ENCODE measurements around the gene ST6GAL1. TPM values are rescaled to one million over a fixed set of nuclear protein-coding genes. Genes with fewer than 3 reads are reported as not detected.
"Not testable (repeated sequence)": the region's sequence is repeated elsewhere in the genome, so short reads cannot be mapped to it uniquely, and the experiment has no call there.

The ST6GAL1 gene, protein sequence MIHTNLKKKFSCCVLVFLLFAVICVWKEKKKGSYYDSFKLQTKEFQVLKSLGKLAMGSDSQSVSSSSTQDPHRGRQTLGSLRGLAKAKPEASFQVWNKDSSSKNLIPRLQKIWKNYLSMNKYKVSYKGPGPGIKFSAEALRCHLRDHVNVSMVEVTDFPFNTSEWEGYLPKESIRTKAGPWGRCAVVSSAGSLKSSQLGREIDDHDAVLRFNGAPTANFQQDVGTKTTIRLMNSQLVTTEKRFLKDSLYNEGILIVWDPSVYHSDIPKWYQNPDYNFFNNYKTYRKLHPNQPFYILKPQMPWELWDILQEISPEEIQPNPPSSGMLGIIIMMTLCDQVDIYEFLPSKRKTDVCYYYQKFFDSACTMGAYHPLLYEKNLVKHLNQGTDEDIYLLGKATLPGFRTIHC
- 0.03 and 0.11 TPM in 2 replicates for total RNA-seq (2014; rRNA removed; shearing (Covaris generic))

DNA sequence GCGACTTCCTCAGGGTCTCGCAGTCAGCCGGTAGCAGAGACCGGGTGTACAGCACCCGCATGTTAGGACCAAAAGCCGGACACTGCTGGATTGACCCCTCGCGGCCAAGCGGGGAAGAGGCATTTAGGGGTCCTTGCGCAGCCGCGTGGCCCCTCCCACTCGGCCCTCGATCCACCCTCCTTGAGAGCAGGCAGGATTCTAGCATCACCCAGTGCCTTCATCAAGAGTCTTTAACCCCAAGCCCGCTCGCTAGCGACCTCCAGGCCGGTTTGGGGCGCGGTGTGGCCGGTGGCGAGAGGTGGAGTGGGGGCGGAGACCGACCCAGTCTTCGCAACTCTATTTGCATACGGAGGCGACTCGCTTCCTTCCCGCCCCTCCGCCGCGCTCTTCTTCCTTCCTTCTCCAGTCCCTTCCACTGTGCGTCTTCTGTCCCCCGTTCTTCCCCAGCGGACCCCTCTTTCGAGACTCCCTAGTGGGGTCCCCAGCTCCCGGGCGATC is at the start of gene ST6GAL1:
Gene ST6GAL1 (plus strand): TSS at position 384 of the 498 bp plus-strand sequence. CDS start 112,178 bp downstream, outside the sequence.
- peaks cover 19% of the 10 kb centered on the region; the same call in 1 of the 2 replicates for H3K27me3 ChIP-seq (replicated peaks)
- H3K27ac ChIP-seq, result no peak within 1 kb of the TSS
- peak in 1 of 2 experiments; percentile 25 for DNase-seq (ENCODE audit: low read depth in 1 of 2, low spot score in 2 of 2)
- peaks cover 22% of the 10 kb centered on the region for H3K4me1 ChIP-seq (replicated peaks)
- H3K4me3 ChIP-seq, result peak within 1 kb of the TSS; percentile 36
- H3K36me3 ChIP-seq, result no peaks in the 10 kb centered on the region
- H3K9me3 ChIP-seq (replicated peaks), result no peaks in the 10 kb centered on the region

DNA sequence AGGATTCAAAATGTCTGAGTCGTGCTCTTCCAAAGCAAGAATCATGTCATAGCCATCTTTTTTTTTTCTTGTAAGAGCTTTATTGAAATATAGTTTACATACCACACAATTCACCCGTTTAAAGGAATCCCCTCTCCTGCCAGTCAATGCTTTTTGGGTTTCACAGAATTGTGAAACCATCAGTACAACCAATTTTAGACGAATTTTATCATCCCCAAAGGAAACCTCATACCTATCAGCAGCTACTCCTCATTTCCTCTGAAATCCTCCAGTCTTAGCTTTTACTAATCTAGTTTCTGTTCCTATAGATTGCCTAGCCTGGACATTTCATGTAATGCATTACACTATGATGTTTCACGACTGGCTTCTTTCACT is 48.2 kb upstream of the ST6GAL1 start:
- peak overlapping the region; percentile 38 for H3K27ac ChIP-seq
- DNase-seq (ENCODE audit: low read depth in 1 of 2, low spot score in 2 of 2), result no peak
- H3K9me3 ChIP-seq (replicated peaks), result no peaks in the 10 kb centered on the region
- no peaks in the 10 kb centered on the region for H3K36me3 ChIP-seq
- no peaks in the 10 kb centered on the region for H3K27me3 ChIP-seq (replicated peaks)
- H3K4me1 ChIP-seq (replicated peaks), result peaks cover 17% of the 10 kb centered on the region
- H3K4me3 ChIP-seq, result no peak overlapping the region

DNA sequence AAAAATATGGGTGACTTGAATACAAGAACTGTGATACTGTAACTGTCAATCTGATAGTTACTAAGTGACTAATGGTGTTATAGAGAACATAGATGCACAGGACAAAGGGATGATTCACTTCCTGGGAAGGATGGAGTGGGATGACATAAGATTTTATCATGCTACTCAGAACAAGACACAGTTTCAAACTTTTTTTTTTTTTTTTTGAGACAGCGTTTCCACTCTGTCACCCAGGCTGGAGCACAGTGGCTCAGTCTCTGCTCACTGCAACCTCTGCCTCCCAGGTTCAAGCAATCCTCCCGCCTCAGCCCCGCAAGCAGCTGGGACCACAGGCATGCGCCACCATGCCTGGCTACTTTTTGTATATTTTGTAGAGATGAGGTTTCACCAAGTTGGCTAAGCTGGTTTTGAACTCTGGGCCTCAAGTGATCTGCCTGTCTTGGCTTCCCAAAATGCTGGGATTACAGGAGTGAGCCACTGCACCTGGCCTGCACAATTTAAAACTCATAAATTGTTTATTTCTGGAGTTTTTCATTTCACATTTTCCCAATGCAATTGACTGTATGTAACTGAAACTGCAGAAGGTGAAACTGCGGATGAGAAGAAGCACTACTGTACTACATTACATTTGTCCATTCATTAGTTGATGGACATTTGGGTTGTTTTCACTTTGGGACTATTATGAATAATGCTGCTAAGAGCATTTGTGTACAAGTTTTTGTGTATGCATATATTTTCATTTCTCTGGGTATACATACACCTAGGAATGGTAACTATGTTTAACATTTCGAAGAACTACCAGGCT is 47.2 kb upstream of the ST6GAL1 start:
- Histone ChIP-seq H3K27me3 (replicated peaks) (no peaks in the 10 kb centered on the region), H3K4me1 (replicated peaks) (peaks cover 17% of the 10 kb centered on the region), H3K27ac (peak overlapping the region; percentile 38), H3K36me3 (no peaks in the 10 kb centered on the region), H3K4me3 (no peak overlapping the region), H3K9me3 (replicated peaks) (no peaks in the 10 kb centered on the region)
- DNase-seq (ENCODE audit: low read depth in 1 of 2, low spot score in 2 of 2), result peak; percentile 50 to 59

DNA sequence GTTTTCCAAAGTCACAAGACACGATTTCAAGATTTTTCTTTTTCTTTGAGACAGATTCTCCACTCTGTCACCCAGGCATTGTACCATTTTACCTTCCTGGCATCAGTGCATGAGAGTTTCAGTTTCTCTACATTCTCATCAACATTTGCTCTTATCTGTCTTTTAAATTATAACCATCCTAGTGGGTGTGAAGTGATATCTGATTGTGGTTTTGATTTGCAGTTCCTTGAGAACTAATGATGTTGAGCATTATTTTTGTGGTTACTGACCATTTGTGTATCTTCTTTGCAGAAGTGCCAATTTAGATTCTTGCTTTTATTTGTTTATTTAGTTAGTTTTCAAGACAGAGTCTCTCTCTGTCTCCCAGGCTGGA is 46.7 kb upstream of the ST6GAL1 start:
- H3K27me3 ChIP-seq (replicated peaks), result no peaks in the 10 kb centered on the region
- H3K36me3 ChIP-seq, result no peaks in the 10 kb centered on the region
- H3K27ac ChIP-seq, result no peak overlapping the region
- H3K4me1 ChIP-seq (replicated peaks), result peaks cover 17% of the 10 kb centered on the region
- DNase-seq (ENCODE audit: low read depth in 1 of 2, low spot score in 2 of 2), result peak in 1 of 2 experiments; percentile 12
- no peak overlapping the region for H3K4me3 ChIP-seq
- H3K9me3 ChIP-seq (replicated peaks), result no peaks in the 10 kb centered on the region

DNA sequence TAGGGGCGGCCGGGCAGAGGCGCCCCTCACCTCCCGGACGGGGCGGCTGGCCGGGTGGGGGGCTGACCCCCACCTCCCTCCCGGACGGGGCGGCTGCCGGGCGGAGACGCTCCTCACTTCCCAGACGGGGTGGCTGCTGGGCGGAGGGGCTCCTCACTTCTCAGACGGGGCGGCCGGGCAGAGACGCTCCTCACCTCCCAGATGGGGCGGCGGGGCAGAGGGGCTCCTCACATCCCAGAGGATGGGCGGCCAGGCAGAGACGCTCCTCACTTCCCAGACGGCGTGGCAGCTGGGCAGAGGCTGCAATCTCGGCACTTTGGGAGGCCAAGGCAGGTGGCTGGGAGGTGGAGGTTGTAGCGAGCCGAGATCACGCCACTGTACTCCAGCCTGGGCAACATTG is 45.5 kb upstream of the ST6GAL1 start:
- H3K9me3 ChIP-seq (replicated peaks), result not testable (repeated sequence)

DNA sequence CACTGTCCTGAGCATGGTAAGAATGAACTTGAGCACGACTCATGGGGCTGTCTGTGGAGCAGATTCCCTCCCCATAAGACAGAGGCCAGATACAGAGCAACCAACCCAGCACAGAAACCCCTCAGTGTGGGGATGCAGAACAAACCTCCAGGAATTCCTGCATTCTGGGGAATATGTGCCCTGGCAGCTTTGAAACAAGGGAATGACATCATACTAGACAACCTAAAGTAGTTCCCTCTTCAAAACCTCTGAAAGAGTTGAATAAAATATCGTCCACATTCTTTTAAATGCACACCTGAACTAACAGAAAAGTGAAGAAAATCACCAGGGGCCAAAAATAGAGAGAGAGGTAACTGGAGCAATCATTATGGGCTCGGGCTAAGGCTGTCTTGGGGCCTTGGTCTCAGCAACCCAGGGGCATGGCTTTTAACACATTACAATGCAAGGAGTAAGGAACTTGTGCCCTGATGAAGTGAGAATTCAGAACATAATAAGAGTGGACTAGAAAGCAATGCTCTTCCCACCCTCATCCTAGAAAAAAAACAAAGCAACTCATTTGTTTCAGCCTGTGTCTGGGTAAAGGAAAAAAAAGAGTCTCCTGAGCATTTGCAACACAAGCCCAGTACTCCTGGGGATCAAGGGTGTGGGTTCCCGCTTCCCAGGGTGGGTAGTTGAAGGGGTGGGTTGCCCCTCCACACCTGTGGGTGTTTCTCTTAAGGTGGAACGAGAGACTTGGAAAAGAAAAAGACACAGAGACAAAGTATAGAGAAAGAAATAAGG is 43.9 kb upstream of the ST6GAL1 start:
- Histone ChIP-seq H3K4me3 (no peak overlapping the region), H3K4me1 (replicated peaks) (peaks cover 17% of the 10 kb centered on the region), H3K27ac (no peak overlapping the region), H3K36me3 (no peaks in the 10 kb centered on the region), H3K9me3 (replicated peaks) (no peaks in the 10 kb centered on the region), H3K27me3 (replicated peaks) (no peaks in the 10 kb centered on the region; the same call in 1 of the 2 replicates)
- no peak for DNase-seq (ENCODE audit: low read depth in 1 of 2, low spot score in 2 of 2)

More for the DNA sequence above, 45.5 kb upstream of the ST6GAL1 start:
- H3K27ac ChIP-seq; H3K36me3 ChIP-seq; DNase-seq (ENCODE audit: low read depth in 1 of 2, low spot score in 2 of 2); H3K27me3 ChIP-seq (replicated peaks); H3K4me3 ChIP-seq: not testable (repeated sequence)
- H3K4me1 ChIP-seq (replicated peaks), result peaks cover 17% of the 10 kb centered on the region

DNA sequence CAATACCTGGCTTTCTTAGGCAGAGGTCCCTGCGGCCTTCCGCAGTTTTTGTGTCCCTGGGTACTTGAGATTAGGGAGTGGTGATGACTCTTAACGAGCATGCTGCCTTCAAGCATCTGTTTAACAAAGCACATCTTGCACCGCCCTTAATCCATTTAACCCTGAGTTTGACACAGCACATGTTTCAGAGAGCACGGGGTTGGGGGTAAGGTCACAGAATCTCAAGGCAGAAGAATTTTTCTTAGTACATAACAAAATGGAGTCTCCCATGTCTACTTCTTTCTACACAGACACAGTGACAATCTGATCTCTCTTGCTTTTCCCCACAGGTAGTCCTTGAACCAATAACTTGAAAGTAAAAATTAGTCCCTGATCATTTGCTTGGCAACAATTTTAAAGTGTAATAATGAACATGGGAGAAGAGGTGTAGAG is 42.8 kb upstream of the ST6GAL1 start:
- H3K27me3 ChIP-seq (replicated peaks); H3K9me3 ChIP-seq (replicated peaks); H3K4me3 ChIP-seq; H3K27ac ChIP-seq; DNase-seq (ENCODE audit: low read depth in 1 of 2, low spot score in 2 of 2); H3K36me3 ChIP-seq: not testable (repeated sequence)
- H3K4me1 ChIP-seq (replicated peaks), result peaks cover 13% of the 10 kb centered on the region

DNA sequence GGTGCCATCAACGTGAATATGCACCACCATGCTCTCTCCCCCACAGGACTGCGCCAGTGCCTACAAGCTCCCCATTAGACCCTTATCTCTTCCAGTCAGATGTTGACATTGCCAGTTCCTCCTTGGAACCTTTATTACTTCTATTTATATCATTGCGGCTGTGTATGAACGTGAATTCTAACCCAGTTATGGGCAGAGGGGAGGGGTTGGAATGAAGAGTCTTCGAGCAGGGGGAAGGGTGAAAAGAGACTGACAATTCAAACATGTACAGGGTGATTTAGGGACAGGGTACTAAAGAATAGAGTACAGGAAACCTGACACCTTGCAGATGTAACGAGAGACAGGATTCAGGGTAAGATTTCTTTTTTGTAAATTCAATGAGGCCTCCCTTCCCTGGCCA is 41.8 kb upstream of the ST6GAL1 start:
- H3K36me3 ChIP-seq, result no peaks in the 10 kb centered on the region
- H3K9me3 ChIP-seq (replicated peaks), result no peaks in the 10 kb centered on the region
- no peaks in the 10 kb centered on the region; the same call in 1 of the 2 replicates for H3K27me3 ChIP-seq (replicated peaks)
- no peak overlapping the region for H3K27ac ChIP-seq
- no peak for DNase-seq (ENCODE audit: low read depth in 1 of 2, low spot score in 2 of 2)
- no peak overlapping the region for H3K4me3 ChIP-seq
- H3K4me1 ChIP-seq (replicated peaks), result peaks cover 4% of the 10 kb centered on the region

DNA sequence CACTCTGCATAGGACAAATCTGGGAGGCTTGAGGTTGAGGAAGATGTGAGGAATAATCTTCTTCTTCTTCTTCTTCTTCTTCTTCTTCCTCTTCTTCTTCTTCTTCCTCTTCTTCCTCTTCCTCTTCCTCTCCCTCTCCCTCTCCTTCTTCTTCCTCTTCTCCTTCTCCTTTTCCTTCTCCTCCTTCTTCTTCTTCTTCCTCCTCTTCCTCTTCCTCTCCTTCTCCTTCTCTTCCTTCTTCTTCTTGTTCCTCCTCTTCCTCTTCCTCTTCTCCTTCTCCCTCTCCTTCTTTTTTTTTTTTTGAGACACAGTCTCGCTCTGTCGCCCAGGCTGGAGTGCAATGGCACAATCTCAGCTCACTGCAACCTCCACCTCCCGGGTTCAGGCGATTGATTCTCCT is 40.6 kb upstream of the ST6GAL1 start:
- not testable (repeated sequence) for H3K9me3 ChIP-seq (replicated peaks); H3K4me1 ChIP-seq (replicated peaks); H3K36me3 ChIP-seq; DNase-seq (ENCODE audit: low read depth in 1 of 2, low spot score in 2 of 2); H3K27ac ChIP-seq; H3K4me3 ChIP-seq; H3K27me3 ChIP-seq (replicated peaks)

DNA sequence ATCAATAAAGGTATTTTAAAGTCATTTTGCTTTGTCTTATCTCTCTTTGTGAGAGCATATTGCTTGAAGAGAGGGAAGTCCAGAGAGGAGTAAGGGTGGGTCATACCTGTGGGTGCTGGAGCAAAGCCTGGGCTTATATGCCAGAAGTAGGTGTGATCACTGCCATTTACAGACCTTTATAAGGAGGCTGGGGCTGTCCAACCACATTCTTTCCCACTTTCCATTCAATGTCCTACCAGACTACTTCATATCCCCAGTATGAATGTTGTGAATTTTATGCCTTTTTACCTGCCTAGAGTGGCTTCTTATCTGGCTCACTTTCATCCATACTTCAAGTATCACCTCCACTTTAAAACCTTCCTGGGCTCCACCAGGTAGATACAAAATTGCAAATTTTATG is 39.4 kb upstream of the ST6GAL1 start:
- Histone ChIP-seq H3K27me3 (replicated peaks) (no peaks in the 10 kb centered on the region; the same call in 1 of the 2 replicates), H3K27ac (no peak overlapping the region), H3K4me1 (replicated peaks) (no peaks in the 10 kb centered on the region), H3K4me3 (no peak overlapping the region), H3K36me3 (no peaks in the 10 kb centered on the region), H3K9me3 (replicated peaks) (no peaks in the 10 kb centered on the region)
- no peak for DNase-seq (ENCODE audit: low read depth in 1 of 2, low spot score in 2 of 2)

DNA sequence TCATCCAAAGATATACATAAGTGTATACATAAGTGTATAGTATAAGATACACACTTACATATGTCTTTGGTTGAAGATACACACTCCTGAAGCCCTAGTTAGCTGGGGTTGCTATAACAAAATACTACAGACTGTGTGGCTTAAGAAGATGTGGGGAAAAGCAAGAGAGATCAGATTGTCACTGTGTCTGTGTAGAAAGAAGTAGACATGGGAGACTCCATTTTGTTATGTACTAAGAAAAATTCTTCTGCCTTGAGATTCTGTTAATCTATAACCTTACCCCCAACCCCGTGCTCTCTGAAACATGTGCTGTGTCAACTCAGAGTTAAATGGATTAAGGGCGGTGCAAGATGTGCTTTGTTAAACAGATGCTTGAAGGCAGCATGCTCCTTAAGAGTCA is 37.3 kb upstream of the ST6GAL1 start:
- not testable (repeated sequence) for H3K36me3 ChIP-seq

DNA sequence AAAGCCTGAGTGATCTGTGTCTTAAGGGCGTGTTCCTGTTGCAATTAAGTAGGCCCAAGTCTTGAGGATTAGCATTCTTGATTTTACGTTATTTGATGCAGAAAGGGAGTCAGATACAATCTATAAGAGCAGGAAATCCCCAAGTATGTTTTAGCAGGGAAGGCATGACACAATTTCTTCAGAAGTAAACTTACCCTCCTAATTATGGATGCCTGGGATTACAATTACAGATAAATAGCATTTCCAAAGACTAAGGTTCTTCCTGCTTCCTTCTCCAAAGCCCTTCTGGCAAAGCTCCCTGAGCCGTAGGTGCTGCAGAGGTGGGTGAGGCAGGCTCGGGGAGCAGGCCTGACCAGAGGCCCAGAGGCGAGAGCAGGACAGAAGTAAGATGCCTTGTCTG is 34.9 kb upstream of the ST6GAL1 start:
- DNase-seq (ENCODE audit: low read depth in 1 of 2, low spot score in 2 of 2), result no peak
- Histone ChIP-seq H3K4me1 (replicated peaks) (no peaks in the 10 kb centered on the region), H3K4me3 (no peak overlapping the region), H3K27ac (no peak overlapping the region), H3K9me3 (replicated peaks) (no peaks in the 10 kb centered on the region), H3K27me3 (replicated peaks) (no peaks in the 10 kb centered on the region), H3K36me3 (no peaks in the 10 kb centered on the region)

More for the DNA sequence above, 37.3 kb upstream of the ST6GAL1 start:
- H3K4me1 ChIP-seq (replicated peaks); H3K9me3 ChIP-seq (replicated peaks); H3K27ac ChIP-seq; H3K27me3 ChIP-seq (replicated peaks); DNase-seq (ENCODE audit: low read depth in 1 of 2, low spot score in 2 of 2); H3K4me3 ChIP-seq: not testable (repeated sequence)

DNA sequence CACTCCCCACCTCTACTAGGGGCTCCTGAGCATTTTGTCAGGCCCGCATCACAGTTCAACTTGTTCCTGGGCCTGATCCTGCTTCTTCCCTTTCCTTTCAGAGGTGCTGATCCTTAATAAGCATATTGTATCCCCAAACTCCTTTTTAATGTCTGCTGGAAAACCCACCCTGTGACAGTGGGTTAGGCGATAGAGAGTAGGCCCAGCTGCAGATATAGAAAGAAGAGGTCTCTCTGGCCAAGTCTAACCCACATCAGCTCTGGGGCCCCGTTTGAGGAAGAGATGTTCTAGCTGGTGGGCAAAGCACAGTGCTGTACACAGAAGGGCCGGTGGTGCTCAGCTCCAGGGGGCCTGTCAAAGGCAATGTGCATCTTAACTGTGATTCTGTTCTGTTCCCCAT is 34.3 kb upstream of the ST6GAL1 start:
- Histone ChIP-seq H3K27ac (no peak overlapping the region), H3K27me3 (replicated peaks) (no peaks in the 10 kb centered on the region)
- no peak for DNase-seq (ENCODE audit: low read depth in 1 of 2, low spot score in 2 of 2)

More for the DNA sequence above, 34.3 kb upstream of the ST6GAL1 start:
- Histone ChIP-seq H3K4me1 (replicated peaks) (0 out of 2 replicates have a peak, but pooled peaks cover 3% of the 10 kb centered on the region), H3K9me3 (replicated peaks) (no peaks in the 10 kb centered on the region), H3K4me3 (no peak overlapping the region), H3K36me3 (no peaks in the 10 kb centered on the region)
